NOMO-1 treated with dmso at 0.1 percent for 144 hours (cell line): ENCODE results near the gene SLC8A1.

ENCODE experiments used
- DNase-seq: peaks from one replicate; lab custom pipeline; 2025; ENCODE audit not compliant: unreplicated experiment; lab: John Stamatoyannopoulos, UW

Gene SLC8A1

DNA sequence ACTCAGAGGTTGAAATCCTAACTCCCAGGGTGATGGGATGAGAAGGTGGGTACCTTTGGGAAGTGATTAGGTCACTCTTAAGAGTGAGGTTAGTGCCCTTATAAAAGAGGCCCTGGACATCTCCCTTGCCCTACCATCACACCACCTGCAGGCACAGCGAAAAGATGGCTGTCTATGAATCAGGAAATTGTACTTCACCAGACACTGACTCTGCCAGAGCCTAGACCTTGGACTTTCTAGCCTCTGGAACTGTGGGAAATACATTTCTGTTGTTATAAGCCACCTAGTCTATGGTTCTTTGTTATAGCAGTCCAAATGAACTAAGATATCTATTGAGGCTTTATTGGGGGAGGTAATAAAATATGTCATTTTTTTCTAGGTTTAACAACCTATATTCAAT, 203.6 kb downstream of the SLC8A1 start:
- DNase-seq = no peak

- DNase-seq = peak; percentile 36
These were observed 207.2 kb downstream of the SLC8A1 start for GRCh38 chr2:40244675-40245074.

GRCh38 chr2:40244251-40244650, 207.6 kb downstream of the SLC8A1 start:
- DNase-seq = no peak

DNA sequence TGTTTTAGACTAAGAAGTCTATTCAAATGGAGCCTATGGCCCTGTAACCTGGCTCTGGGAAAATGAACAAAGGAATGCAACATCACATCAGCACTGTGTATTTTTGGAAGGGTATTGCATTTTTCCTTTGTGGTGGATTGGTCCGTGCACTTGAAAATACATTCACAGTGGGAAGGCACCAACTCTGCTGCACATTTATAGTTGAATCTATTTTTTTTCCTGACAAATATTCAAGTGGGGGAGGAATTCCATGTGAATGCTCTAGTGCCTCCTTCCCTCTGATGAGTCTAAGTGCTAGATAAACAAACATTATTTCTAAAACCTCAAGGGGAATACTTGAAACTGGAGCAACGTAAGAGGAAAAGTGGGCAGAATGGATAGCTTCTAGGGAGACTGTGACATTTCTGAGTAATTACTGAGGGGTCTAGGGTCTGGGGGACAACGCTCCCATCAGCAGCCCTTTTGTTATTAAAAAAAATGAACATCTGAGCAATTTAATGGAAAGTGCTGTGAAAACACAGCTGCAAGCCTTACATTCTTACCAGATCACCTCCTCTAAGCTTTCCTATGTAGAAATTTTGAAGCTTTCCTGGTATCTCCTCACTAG, 208.2 kb downstream of the SLC8A1 start:
- DNase-seq = no peak

- DNase-seq = no peak
These were observed 209.6 kb downstream of the SLC8A1 start for GRCh38 chr2:40242315-40242714.

DNA sequence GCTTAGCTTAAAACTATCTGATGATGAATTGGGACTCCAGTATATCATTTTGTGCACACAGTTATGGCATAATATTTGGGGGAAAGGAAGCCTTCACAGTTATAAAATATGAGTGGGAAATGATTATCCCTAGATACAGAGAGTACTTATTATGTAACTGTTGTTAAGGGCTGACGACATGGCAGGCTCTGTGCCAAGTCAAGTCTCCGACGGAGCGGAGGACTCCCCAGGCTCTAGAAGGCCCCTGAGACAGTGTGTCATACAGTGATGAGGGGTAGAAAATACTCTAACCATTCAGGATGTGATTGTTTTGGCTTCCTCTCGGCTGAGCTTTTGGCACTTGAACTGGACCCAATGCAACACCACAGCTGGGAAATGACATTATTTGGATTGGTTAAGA, 211.8 kb downstream of the SLC8A1 start:
- no peak for DNase-seq

GRCh38 chr2:40230707-40231432, 221.0 kb downstream of the SLC8A1 start:
- no peak for DNase-seq

GRCh38 chr2:40230186-40230585, 221.7 kb downstream of the SLC8A1 start:
- DNase-seq = no peak

GRCh38 chr2:40228310-40228709, 223.6 kb downstream of the SLC8A1 start:
- DNase-seq = no peak

DNA sequence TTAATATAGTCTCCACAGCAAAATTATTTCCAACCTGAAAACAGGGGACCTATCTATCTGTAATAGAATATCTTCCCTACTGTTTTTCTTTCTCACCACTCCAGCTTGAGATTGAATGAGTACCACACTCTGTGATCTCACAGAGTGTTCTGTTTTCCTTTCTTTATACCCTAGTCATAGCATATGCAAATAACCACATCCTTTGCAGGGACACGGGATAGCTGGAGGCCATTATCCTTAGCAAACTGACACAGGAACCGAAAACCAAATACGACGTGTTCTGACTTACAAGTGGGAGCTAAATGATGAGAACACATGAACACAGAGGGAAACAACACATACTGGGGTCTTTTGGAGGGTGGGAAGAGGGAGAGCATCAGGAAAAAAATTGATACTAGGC, 224.7 kb downstream of the SLC8A1 start:
- no peak for DNase-seq

GRCh38 chr2:40226637-40227036, 225.3 kb downstream of the SLC8A1 start:
- no peak for DNase-seq

- DNase-seq = no peak
These were observed 226.2 kb downstream of the SLC8A1 start for GRCh38 chr2:40225670-40226210.

DNA sequence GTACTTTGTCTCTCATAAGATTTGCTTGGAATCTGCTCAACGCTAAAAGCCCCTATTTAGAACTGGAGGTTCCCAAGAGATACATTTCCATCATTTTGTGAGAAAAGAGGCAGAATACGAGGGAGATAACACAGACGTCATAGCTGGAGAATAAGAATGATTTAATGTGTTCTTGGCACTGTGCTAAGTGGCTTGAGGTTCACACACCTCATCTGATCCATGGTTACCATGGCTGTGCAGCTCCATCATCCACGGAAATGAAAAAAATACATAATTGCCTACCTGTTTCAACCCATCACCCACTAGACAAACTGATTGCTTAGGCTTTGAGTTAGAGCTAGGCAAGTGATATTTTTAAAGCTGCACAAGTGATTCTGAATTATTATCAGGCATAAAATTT, 227.6 kb downstream of the SLC8A1 start:
- DNase-seq = no peak

- DNase-seq = peak; percentile 57
These were observed 231.5 kb downstream of the SLC8A1 start for GRCh38 chr2:40220177-40220925.

GRCh38 chr2:40219141-40219540, 232.7 kb downstream of the SLC8A1 start:
- no peak for DNase-seq

GRCh38 chr2:40218679-40219078, 233.2 kb downstream of the SLC8A1 start:
- DNase-seq = no peak

- no peak for DNase-seq
These were observed 238.3 kb downstream of the SLC8A1 start for GRCh38 chr2:40213619-40214018.

DNA sequence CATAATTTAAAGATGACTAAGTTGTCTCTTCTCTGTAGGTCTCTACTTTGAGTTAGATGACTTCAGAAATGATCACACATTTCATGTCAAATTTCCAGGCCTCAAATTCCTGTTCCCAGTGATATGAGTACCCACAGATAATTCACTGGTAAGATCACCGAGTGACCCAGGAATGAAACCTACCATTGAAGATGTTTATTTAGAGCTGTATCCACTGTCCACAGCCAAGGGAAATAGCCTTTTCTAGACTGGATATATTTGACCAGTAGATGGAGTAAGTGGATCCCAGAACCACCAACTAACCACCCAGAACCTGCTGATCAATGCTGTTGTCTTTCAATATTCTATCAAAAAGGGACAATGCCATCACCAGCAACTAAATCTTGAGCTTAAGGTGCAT, 238.8 kb downstream of the SLC8A1 start:
- no peak for DNase-seq

- DNase-seq = no peak
These were observed 240.9 kb downstream of the SLC8A1 start for GRCh38 chr2:40210968-40211353.

- DNase-seq = no peak
These were observed 241.4 kb downstream of the SLC8A1 start for GRCh38 chr2:40210344-40210967.

DNA sequence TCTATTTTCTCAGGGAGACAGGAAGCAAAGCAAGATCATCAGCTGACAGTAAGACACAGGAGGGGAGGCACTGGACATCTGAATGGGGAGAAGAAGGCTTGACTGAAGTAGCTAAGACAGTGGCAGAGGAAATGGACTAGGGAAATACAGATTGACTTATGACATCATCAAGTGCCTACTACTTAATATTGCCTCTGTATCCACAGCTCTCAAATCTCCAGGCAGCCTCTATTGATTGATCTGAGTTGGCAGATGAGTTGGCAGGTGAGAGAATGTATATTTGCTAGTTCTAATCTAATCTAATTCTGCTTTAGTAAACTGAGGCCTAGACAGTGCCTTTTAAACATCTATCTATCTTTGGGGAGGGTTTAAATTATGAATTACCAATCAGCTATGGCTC, 242.1 kb downstream of the SLC8A1 start:
- DNase-seq = no peak
